Umbilical cord (tissue), 2 donors: ENCODE data around the gene HS1BP3. TPM values are rescaled to one million over a fixed set of nuclear protein-coding genes. Genes with fewer than 3 reads are reported as not detected.

Source experiments
- DNase-seq: peaks from one replicate; pipeline ENCODE4 v3.0.0-alpha.2; 2015; ENCODE audit warnings: low spot score
- total RNA-seq: library from RNA; depleted of rRNA; stranded (reverse); fragments of >200 nt; gene quantifications from one replicate; pipeline ENCODE4 v1.2.3, GENCODE V29; 2014; ENCODE audit warnings: low replicate concordance; ENCODE audit not compliant: insufficient read depth

Gene HS1BP3
- total RNA-seq, 1 donor from 2014 or later: 18.5 TPM

- no peak for DNase-seq
Observed at GRCh38 chr2:20572221-20572620, 78.7 kb downstream of the HS1BP3 start.

GRCh38 chr2:20571644-20572215, 79.2 kb downstream of the HS1BP3 start:
- DNase-seq: no peak

- no peak for DNase-seq
Observed at GRCh38 chr2:20571231-20571630, 79.7 kb downstream of the HS1BP3 start.

GRCh38 chr2:20570249-20570648, 80.6 kb downstream of the HS1BP3 start:
- DNase-seq: no peak

GRCh38 chr2:20569464-20570223, 81.3 kb downstream of the HS1BP3 start:
- no peak for DNase-seq

- no peak for DNase-seq
Observed at GRCh38 chr2:20568501-20569463, 82.1 kb downstream of the HS1BP3 start.

- no peak for DNase-seq
Observed at GRCh38 chr2:20567926-20568179, 83.0 kb downstream of the HS1BP3 start.

Other genes starting within 250 kb of the HS1BP3 start
- gene RHOB, start 204.0 kb downstream of the HS1BP3 start, total RNA-seq: 449 TPM
- gene GDF7, start 16.0 kb upstream of the HS1BP3 start, total RNA-seq: 11.8 TPM
- 43.6 TPM for gene LDAH, start 172.0 kb upstream of the HS1BP3 start, total RNA-seq